HEK293T (cell line): ENCODE measurements around the gene BRINP3.
"Not testable (repeated sequence)": the region's sequence is repeated elsewhere in the genome, so short reads cannot be mapped to it uniquely, and the experiment has no call there.

Experiments used
- CTCF ChIA-PET: fragments of 350-600 bp; formaldehyde crosslinking; extraction: SDS; loops from one replicate; lab custom pipeline; 2021; ENCODE audit warnings: antibody characterized with exemption, inconsistent platforms; lab: Yijun Ruan, JAX
- POLR2A ChIA-PET: fragments of 350-600 bp; formaldehyde crosslinking; extraction: SDS; loops from one replicate; lab custom pipeline; 2020; ENCODE audit warnings: antibody characterized with exemption, inconsistent platforms; lab: Yijun Ruan, JAX
- DNase-seq: peaks from one replicate; pipeline ENCODE4 v3.0.0; 2012; ENCODE audit warnings: mixed read lengths; ENCODE audit errors: extremely low spot score
- ARNT ChIP-seq: fragments of 450-650 bp; IDR thresholded peaks from 2 replicates; pipeline ENCODE4 v1.6.1; 2017; ENCODE audit warnings: mild to moderate bottlenecking
- BHLHE40 ChIP-seq: fragments of 450-650 bp; IDR thresholded peaks from 2 replicates; pipeline ENCODE4 v1.6.1; 2016; ENCODE audit warnings: mild to moderate bottlenecking, moderate library complexity, borderline replicate concordance
- CTBP1 ChIP-seq: fragments of 450-650 bp; IDR thresholded peaks from 2 replicates; pipeline ENCODE4 v1.6.1; 2016; ENCODE audit warnings: borderline replicate concordance
- ELF4 ChIP-seq: fragments of 450-650 bp; IDR thresholded peaks from 2 replicates; pipeline ENCODE4 v1.6.1; 2017; ENCODE audit warnings: antibody characterized with exemption
- FOXA1 ChIP-seq: fragments of 450-650 bp; IDR thresholded peaks from 2 replicates; pipeline ENCODE4 v1.6.1; 2016; ENCODE audit warnings: mild to moderate bottlenecking
- FOXK2 ChIP-seq: fragments of 450-650 bp; IDR thresholded peaks from 2 replicates; pipeline ENCODE4 v1.6.1; 2016; ENCODE audit warnings: mild to moderate bottlenecking
- FOXM1 ChIP-seq: fragments of 450-650 bp; IDR thresholded peaks from 2 replicates; pipeline ENCODE4 v1.6.1; 2017; ENCODE audit warnings: mild to moderate bottlenecking, borderline replicate concordance
- HDGF ChIP-seq: fragments of 450-650 bp; IDR thresholded peaks from 2 replicates; pipeline ENCODE4 v1.6.1; 2017; ENCODE audit warnings: antibody characterized with exemption, borderline replicate concordance
- L3MBTL2 ChIP-seq: fragments of 450-650 bp; conservative IDR thresholded peaks from 2 replicates; pipeline ENCODE4 v1.6.1; 2016; ENCODE audit warnings: mild to moderate bottlenecking
- LEF1 ChIP-seq: fragments of 450-650 bp; IDR thresholded peaks from 2 replicates; pipeline ENCODE4 v1.6.1; 2017; ENCODE audit warnings: mild to moderate bottlenecking, borderline replicate concordance
- NFRKB ChIP-seq: fragments of 450-650 bp; IDR thresholded peaks from 2 replicates; pipeline ENCODE4 v1.6.1; 2016; ENCODE audit warnings: mild to moderate bottlenecking, moderate library complexity
- SP1 ChIP-seq: fragments of 450-650 bp; IDR thresholded peaks from 2 replicates; pipeline ENCODE4 v1.6.1; 2017
- SUZ12 ChIP-seq: fragments of 450-650 bp; IDR thresholded peaks from 2 replicates; pipeline ENCODE4 v1.6.1; 2016; ENCODE audit warnings: mild to moderate bottlenecking
- TARDBP ChIP-seq: fragments of 450-650 bp; IDR thresholded peaks from 2 replicates; pipeline ENCODE4 v1.6.1; 2016
- ZNF384 ChIP-seq: fragments of 450-650 bp; IDR thresholded peaks from 2 replicates; pipeline ENCODE4 v1.6.1; 2016
- TF ChIP-seq, protein P1 (sequence below): fragments of 450-650 bp; IDR thresholded peaks from 2 replicates; pipeline ENCODE4 v1.6.1; 2016

BRINP3 gene

DNA sequence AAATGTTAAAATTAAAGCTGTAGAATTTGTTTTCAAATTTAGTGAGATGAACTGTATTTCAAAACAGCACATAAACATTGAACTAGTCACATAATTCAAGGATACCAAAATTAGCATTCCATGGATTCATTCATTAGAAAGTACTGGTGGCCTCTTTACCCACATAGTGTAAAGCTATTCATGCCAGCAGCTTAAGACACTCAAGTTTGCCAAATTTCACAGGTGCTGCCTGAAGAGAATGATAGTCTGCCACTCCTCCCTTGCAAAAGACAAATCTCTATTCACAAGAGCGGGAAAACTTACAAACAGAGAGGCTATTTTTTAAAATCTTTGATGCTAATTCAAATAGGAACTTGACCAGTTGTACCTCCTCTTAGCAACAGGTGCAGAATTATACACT is 337.0 kb downstream of the BRINP3 start:
- no peak for DNase-seq
- TF ChIP-seq ZNF384 (no peak), CTBP1 (no peak), SP1 (no peak), ARNT (no peak), FOXA1 (no peak), NFRKB (no peak), LEF1 (no peak), L3MBTL2 (no peak), FOXK2 (no peak), ELF4 (no peak), TARDBP (no peak), HDGF (no peak), FOXM1 (no peak), BHLHE40 (no peak), SUZ12 (no peak)
- TF ChIP-seq, protein P1, sequence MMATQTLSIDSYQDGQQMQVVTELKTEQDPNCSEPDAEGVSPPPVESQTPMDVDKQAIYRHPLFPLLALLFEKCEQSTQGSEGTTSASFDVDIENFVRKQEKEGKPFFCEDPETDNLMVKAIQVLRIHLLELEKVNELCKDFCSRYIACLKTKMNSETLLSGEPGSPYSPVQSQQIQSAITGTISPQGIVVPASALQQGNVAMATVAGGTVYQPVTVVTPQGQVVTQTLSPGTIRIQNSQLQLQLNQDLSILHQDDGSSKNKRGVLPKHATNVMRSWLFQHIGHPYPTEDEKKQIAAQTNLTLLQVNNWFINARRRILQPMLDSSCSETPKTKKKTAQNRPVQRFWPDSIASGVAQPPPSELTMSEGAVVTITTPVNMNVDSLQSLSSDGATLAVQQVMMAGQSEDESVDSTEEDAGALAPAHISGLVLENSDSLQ, result no peak
- ChIA-PET POLR2A (no interaction called here), CTCF (no interaction called here)

DNA sequence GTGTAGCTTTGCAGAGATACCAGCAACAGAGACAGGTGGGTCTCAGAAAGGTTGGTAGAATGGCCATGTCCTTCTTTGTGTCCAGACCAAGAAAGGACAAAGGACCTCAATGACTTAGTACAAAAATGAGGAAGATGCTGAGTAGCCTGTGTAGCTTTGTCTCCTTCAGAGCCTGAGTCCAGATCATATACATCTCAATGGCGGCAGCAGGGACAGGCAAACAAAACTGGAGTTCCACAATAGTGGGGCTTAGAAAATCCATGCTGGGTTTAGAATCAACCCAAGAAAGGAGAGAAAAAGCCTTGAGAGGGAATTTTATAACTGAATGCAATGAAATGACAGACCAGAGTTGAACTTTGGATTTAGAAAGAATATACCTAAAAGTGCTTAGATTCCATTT is 339.0 kb downstream of the BRINP3 start:
- no peak for TF ChIP-seq CTBP1
- TF ChIP-seq TARDBP, result no peak
- TF ChIP-seq FOXA1, result no peak
- TF ChIP-seq ZNF384, result no peak
- TF ChIP-seq FOXM1, result no peak
- TF ChIP-seq LEF1, result no peak
- TF ChIP-seq ELF4, result no peak
- TF ChIP-seq SUZ12, result no peak
- TF ChIP-seq L3MBTL2, result no peak
- no peak for TF ChIP-seq NFRKB
- no peak for TF ChIP-seq BHLHE40
- no peak for DNase-seq
- ChIA-PET CTCF (no interaction called here), POLR2A (no interaction called here)

DNA sequence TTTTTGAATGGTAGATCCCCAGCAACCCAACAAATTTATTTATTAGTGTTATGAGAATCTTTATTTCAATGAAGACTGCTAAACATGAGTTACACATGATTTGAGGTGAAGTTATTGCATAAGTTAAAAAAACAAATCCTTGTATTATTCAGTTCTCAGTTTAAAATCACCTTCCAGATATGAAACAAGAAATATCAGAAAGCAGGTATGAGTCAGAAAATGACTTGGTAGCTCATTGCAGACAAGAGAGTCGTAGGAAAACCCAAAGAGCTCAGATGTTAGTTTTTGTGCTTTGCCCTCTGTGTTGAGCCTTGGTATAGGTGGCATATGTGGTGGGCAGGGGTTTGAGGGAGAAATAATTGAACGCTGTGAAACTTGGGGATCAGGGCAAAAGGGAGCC is 339.4 kb downstream of the BRINP3 start:
- ChIA-PET CTCF (no interaction called here), POLR2A (no interaction called here)
- TF ChIP-seq BHLHE40 (no peak), NFRKB (no peak), FOXK2 (no peak), FOXM1 (no peak), ZNF384 (no peak), FOXA1 (no peak), L3MBTL2 (no peak), HDGF (no peak), ELF4 (no peak), CTBP1 (no peak), SP1 (no peak), ARNT (no peak), TARDBP (no peak), LEF1 (no peak), SUZ12 (no peak)
- TF ChIP-seq, protein P1, result no peak
- no peak for DNase-seq

DNA sequence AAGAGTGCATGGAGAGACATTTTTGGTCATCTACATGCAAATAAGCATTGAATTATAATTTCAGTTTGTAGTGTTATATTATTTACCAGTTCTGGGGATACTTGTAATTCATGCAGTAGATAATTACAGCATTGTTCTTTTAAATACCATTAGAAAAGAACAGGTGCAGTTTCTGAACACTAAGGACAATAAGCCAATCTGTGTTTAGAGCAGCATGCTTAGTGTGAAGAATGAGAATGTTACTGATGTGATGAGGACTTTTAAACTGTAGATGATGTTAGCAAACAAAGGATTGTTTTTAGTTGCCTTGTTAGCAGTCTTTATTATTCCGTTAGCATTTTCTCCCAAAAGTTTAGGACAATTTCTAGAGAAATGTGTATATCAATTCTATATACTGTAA is 348.3 kb downstream of the BRINP3 start:
- CTCF ChIA-PET, result no interaction called here
- POLR2A ChIA-PET, result no interaction called here
- TF ChIP-seq, protein P1, result no peak
- no peak for TF ChIP-seq NFRKB
- no peak for TF ChIP-seq SUZ12
- TF ChIP-seq SP1, result no peak
- TF ChIP-seq FOXK2, result no peak
- no peak for TF ChIP-seq LEF1
- no peak for TF ChIP-seq ZNF384
- TF ChIP-seq FOXM1, result no peak
- no peak for TF ChIP-seq BHLHE40
- TF ChIP-seq TARDBP, result no peak
- no peak for TF ChIP-seq CTBP1
- TF ChIP-seq ARNT, result no peak
- no peak for TF ChIP-seq L3MBTL2
- DNase-seq, result no peak

DNA sequence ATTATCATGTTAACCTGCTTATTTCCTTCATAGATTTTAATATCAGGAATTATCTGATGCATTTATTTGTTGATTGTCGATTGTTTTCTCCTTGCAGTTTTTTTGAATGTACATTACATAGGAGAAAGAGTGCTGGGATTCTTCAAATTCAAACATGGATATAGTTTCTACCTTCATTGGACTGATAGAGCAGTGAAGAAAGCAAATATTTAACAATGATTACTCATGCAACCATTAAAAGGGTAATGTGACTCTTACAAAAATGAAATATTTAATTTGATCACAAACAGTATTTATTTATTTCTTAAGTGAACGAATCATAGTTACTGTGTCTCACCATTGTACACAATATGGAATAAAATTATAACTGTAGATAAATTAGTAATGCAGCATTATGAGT is 350.9 kb downstream of the BRINP3 start:
- CTCF ChIA-PET, result no interaction called here
- no peak for DNase-seq
- TF ChIP-seq FOXK2, result no peak
- TF ChIP-seq, protein P1, result no peak
- no peak for TF ChIP-seq NFRKB
- no peak for TF ChIP-seq HDGF
- TF ChIP-seq TARDBP, result no peak
- TF ChIP-seq SP1, result no peak
- TF ChIP-seq BHLHE40, result no peak
- TF ChIP-seq ARNT, result no peak
- TF ChIP-seq ELF4, result no peak
- TF ChIP-seq FOXA1, result no peak
- TF ChIP-seq SUZ12, result no peak
- TF ChIP-seq ZNF384, result no peak
- POLR2A ChIA-PET, result no interaction called here

DNA sequence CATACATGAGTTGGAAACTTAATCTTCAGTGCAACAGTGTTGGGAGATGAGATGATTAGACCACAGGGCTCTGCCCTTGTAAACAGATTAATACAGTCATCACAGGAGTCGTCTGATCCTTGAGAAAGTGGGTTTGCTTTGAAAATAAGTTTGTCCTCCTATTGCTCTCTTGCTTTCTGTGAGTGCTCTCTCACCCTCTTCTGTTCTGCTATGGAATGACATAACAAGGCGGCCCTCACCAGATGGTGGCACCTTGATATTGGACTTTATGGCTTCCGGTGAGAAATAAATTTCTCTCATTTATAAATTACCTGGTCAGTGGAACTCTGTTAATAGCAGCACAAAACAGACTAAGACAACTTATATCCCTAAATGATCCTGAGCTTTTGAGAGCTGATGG is 353.6 kb downstream of the BRINP3 start:
- DNase-seq, result no peak
- POLR2A ChIA-PET, result no interaction called here
- TF ChIP-seq SUZ12 (no peak), SP1 (no peak), HDGF (no peak), ARNT (no peak), CTBP1 (no peak)
- TF ChIP-seq, protein P1, result no peak

DNA sequence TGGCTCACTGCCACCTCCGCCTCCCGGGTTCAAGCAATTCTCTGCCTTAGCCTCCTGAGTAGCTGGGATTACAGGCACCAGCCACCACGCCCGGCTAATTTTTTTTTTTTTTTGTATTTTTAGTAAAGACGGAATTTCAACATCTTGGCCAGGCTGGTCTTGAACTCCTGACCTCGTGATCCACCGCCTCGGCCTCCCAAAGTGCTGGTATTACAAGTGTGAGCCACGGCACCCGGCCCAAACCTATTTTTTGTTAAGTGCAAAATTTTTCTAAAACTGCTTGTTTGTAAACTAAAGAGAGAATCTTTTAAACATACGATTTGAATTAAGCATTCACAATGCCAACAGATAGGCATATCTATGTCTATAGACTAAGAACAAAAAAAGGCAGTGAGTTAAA is 357.1 kb downstream of the BRINP3 start:
- POLR2A ChIA-PET, CTCF ChIA-PET, DNase-seq: not testable (repeated sequence)

More for the DNA sequence above, 353.6 kb downstream of the BRINP3 start:
- CTCF ChIA-PET, result no interaction called here
